DOHH2 (cell line): Measurements from ENCODE around the gene LCMT1.

Experiments
- H3F3A ChIP-seq: fragments of 200-600 bp; sonication (generic), shearing (Covaris generic); 2 replicates; pipeline ENCODE4 v1.6.0; 2016; ENCODE audit warnings: antibody characterized with exemption, mild to moderate bottlenecking; ENCODE audit not compliant: control insufficient read depth, insufficient read depth
- H3K27ac ChIP-seq: fragments of 200-600 bp; sonication (generic); 2 replicates; pipeline ENCODE4 v1.5.1; 2014; ENCODE audit warnings: low read depth, mild to moderate bottlenecking, low read length, moderate library complexity
- H3K27me3 ChIP-seq: fragments of 200-600 bp; sonication (generic); 2 replicates; pipeline ENCODE4 v1.6.1; 2014; ENCODE audit warnings: mild to moderate bottlenecking, low read length, mixed read lengths; ENCODE audit not compliant: control insufficient read depth
- H3K36me3 ChIP-seq: fragments of 200-600 bp; sonication (generic); 2 replicates; pipeline ENCODE4 v1.6.1; 2014; ENCODE audit warnings: mild to moderate bottlenecking, low read length, moderate library complexity, mixed read lengths; ENCODE audit not compliant: control insufficient read depth
- H3K4me1 ChIP-seq: fragments of 200-600 bp; sonication (generic); 2 replicates; pipeline ENCODE4 v1.6.1; 2014; ENCODE audit warnings: mild to moderate bottlenecking, low read length, mixed read lengths; ENCODE audit not compliant: control insufficient read depth
- H3K4me2 ChIP-seq: fragments of 200-600 bp; sonication (generic); 2 replicates; pipeline ENCODE4 v1.6.0; 2014; ENCODE audit warnings: mild to moderate bottlenecking, low read length, moderate library complexity
- H3K4me3 ChIP-seq: fragments of 200-600 bp; sonication (generic); 2 replicates; pipeline ENCODE4 v1.5.1; 2014; ENCODE audit warnings: mild to moderate bottlenecking, low read length, mixed read lengths
- H3K79me2 ChIP-seq: fragments of 200-600 bp; sonication (generic); 2 replicates; pipeline ENCODE4 v1.6.1; 2014; ENCODE audit warnings: mild to moderate bottlenecking, low read length, mixed read lengths; ENCODE audit not compliant: control insufficient read depth
- H3K9me2 ChIP-seq: fragments of 200-600 bp; sonication (generic); replicated peaks from 2 replicates; pipeline ENCODE4 v1.6.1; 2014; ENCODE audit warnings: mild to moderate bottlenecking, low read length, mixed read lengths; ENCODE audit not compliant: control insufficient read depth
- H3K9me3 ChIP-seq: fragments of 200-600 bp; sonication (generic); 2 replicates; pipeline ENCODE4 v1.6.1; 2014; ENCODE audit warnings: antibody characterized with exemption, low read length, mixed read lengths; ENCODE audit not compliant: control insufficient read depth, insufficient read depth
- H4K20me1 ChIP-seq: fragments of 200-600 bp; sonication (generic); 2 replicates; pipeline ENCODE4 v1.6.0; 2014; ENCODE audit warnings: low read depth, mild to moderate bottlenecking, antibody characterized with exemption, low read length, moderate library complexity; ENCODE audit not compliant: control insufficient read depth, insufficient read depth
- EZH2phosphoT487 ChIP-seq: fragments of 200-600 bp; sonication (generic); IDR thresholded peaks from 2 replicates; pipeline ENCODE4 v1.6.1; 2017; ENCODE audit warnings: borderline replicate concordance, mild to moderate bottlenecking, antibody characterized with exemption, low read length, moderate library complexity, mixed read lengths
- TF ChIP-seq, protein P1 (sequence below): fragments of 200-600 bp; sonication (generic); IDR thresholded peaks from one replicate; pipeline ENCODE4 v1.5.1; 2014; ENCODE audit warnings: antibody characterized with exemption, mild to moderate bottlenecking, low read depth, low read length; ENCODE audit not compliant: poor library complexity, severe bottlenecking

Gene LCMT1

DNA sequence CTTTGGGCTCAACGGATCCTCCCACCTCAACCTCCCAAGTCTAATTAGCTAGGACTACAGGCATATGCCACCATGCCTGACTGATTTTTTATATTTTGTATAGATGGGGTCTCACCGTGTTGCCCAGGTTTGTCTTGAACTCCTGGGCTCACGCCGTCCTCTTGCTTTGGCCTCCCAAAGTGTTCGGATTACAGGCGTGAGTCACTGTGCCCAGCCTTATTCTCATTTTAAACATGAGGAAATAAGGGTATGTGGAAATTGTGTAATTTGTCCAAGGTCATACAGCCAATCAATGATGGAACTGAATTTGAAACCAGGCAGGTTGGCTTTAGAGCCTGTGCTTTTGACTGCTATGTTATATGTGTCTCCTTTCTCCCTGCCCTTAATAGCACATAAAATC lies 77.8 kb downstream of the LCMT1 start:
- Histone ChIP-seq H3K9me3 (no peaks in the 10 kb centered on the region), H3K9me2 (no peaks in the 10 kb centered on the region), H3F3A (no peaks in the 10 kb centered on the region), H3K36me3 (no peaks in the 10 kb centered on the region), H3K79me2 (no peaks in the 10 kb centered on the region), H3K4me2 (no peak overlapping the region), H3K27me3 (no peaks in the 10 kb centered on the region), H3K27ac (no peak overlapping the region), H3K4me3 (no peak overlapping the region), H3K4me1 (no peaks in the 10 kb centered on the region), H4K20me1 (no peaks in the 10 kb centered on the region)
- TF ChIP-seq, protein P1, sequence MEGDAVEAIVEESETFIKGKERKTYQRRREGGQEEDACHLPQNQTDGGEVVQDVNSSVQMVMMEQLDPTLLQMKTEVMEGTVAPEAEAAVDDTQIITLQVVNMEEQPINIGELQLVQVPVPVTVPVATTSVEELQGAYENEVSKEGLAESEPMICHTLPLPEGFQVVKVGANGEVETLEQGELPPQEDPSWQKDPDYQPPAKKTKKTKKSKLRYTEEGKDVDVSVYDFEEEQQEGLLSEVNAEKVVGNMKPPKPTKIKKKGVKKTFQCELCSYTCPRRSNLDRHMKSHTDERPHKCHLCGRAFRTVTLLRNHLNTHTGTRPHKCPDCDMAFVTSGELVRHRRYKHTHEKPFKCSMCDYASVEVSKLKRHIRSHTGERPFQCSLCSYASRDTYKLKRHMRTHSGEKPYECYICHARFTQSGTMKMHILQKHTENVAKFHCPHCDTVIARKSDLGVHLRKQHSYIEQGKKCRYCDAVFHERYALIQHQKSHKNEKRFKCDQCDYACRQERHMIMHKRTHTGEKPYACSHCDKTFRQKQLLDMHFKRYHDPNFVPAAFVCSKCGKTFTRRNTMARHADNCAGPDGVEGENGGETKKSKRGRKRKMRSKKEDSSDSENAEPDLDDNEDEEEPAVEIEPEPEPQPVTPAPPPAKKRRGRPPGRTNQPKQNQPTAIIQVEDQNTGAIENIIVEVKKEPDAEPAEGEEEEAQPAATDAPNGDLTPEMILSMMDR, result no peak
- no peak for TF ChIP-seq EZH2phosphoT487

DNA sequence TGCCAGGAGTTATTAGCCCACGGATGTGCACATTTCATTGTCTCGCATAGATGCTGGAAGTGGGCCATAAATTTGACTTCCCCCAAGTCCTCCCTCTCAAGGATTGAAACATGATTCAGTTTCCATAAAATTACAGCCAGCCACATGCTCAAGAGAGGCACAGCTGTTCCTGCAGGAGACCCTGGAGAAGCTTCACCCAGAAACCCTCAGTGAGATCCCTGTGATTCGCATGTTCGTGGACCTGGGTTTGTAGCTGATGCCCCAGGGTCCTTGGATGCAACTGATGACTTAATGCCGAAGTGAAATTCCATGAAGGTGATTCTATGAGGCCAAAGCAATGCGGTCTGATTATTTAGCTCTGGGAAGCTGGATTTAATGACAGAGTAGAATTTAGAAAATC lies 80.6 kb downstream of the LCMT1 start:
- Histone ChIP-seq H3K27ac (no peak overlapping the region), H3K4me2 (no peak overlapping the region), H3K36me3 (no peaks in the 10 kb centered on the region), H3K4me1 (no peaks in the 10 kb centered on the region), H3K27me3 (no peaks in the 10 kb centered on the region), H4K20me1 (no peaks in the 10 kb centered on the region), H3F3A (no peaks in the 10 kb centered on the region), H3K79me2 (no peaks in the 10 kb centered on the region), H3K9me3 (no peaks in the 10 kb centered on the region), H3K4me3 (no peak overlapping the region), H3K9me2 (no peaks in the 10 kb centered on the region)
- no peak for TF ChIP-seq EZH2phosphoT487
- TF ChIP-seq, protein P1, result no peak

DNA sequence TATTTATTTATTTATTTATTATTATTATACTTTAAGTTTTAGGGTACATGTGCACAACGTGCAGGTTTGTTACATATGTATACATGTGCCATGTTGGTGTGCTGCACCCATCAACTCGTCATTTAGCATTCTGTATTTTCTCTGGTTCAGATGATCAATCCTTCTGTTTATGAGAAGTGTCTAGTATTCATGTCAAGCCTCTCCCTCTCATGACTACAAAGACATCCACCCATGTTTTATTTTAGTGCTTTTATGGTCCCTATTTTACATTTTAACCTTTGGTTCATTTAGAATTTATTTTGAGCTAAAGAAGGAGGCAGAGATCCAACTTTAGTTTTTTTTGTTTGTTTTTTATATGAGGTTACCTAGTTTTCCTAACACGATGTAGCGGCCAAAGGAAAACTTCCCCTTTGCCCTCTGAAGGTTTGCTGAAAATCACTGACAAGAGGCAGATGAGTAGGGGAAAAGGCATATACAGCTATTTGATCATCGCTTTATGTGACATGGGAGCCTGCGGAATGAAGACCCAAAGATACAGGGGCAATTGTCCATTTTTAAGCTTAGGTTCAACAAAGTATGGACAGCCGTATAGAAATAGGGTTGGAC lies 82.8 kb downstream of the LCMT1 start:
- H3K79me2 ChIP-seq, result no peaks in the 10 kb centered on the region
- H3K9me2 ChIP-seq, result no peaks in the 10 kb centered on the region
- H3K4me1 ChIP-seq, result no peaks in the 10 kb centered on the region
- no peak overlapping the region for H3K27ac ChIP-seq
- no peaks in the 10 kb centered on the region for H3K36me3 ChIP-seq
- H3K27me3 ChIP-seq, result no peaks in the 10 kb centered on the region
- no peaks in the 10 kb centered on the region for H4K20me1 ChIP-seq
- no peaks in the 10 kb centered on the region for H3K9me3 ChIP-seq
- H3K4me3 ChIP-seq, result no peak overlapping the region
- TF ChIP-seq, protein P1, result no peak
- TF ChIP-seq EZH2phosphoT487, result no peak
- H3F3A ChIP-seq, result no peaks in the 10 kb centered on the region
- no peak overlapping the region for H3K4me2 ChIP-seq
